Ramos (cell line): ENCODE data around the gene UNC119B.

Experiments
- in situ Hi-C: fragments of 300-500 bp; cut with MboI; formaldehyde crosslinking; loops from one replicate; pipeline ENCODE4 v1.14.3; 2022; ENCODE audit warnings: low sequenced_read_pairs; ENCODE audit not compliant: unreplicated experiment

UNC119B gene

DNA sequence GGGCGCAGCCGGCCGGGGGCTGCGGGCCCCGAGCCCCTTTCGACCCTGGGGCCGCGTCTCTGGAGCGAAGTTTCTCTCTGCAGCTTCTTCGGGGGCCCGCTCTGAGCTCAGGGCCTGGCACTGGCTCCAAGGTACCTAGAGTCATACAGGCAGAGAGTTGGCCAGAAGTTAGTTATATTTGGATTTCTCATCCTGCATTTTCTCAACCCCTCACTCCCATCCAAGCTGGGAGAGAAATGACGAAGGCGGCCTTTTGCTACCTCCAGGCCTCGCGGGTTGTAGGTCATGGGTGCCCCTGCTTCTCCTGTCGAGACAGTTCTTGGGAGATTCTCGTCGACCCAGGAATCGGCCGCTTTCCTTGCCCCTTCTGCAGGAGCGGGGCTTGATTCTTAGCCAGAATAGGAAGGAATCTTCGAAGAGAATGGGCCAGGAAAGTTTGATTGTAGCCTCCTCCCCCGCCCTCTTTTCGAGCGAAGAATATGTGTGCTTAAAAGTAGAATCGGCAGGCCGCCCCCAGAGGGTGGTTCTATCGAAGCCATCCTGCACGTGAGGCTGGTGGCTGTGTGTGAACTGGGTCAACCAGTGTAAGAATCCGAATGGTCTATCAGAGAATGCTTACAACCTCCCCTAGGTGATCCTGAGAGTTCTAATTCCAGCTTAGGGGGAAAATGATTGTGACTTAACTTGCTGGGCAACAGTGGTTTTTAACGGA, 22.5 kb upstream of the UNC119B start:
- in situ Hi-C loops, result no loop called here

GRCh38 chr12:120688527-120689071, 21.7 kb upstream of the UNC119B start:
- in situ Hi-C loops, result no loop called here

DNA sequence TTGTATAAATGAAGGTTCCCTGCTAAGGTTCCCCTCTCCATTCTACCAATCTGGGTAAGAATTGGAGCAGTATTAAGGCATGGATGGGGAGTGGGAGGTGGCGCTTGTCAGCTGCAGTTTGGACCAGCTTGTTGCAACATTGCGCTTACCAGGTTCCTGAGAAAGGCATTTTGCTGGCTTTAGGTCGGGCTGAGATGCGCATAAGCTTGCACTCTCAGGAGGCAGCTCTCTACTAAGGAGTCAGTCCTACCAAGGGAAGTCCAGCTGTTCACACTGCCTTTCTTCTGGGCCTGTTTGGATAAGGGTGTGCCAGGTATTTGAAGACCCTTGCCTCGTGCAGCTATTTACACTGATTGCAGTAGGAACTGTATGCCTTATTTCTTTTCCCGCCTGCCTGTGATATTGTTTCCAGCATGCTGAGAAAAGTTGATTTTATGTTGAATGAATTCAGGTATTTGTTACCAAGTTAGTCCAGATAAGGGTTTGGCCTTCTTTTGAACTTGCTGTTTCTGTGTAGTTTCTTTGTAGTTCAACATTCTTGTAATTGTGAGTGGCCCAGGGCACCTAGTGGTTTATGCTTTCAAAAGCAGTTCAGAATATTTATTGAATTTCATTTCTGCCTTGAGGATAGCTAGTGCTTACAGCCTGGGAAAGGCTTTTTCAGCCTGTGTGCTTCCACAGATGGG, 20.7 kb upstream of the UNC119B start:
- in situ Hi-C loops, result no loop called here

DNA sequence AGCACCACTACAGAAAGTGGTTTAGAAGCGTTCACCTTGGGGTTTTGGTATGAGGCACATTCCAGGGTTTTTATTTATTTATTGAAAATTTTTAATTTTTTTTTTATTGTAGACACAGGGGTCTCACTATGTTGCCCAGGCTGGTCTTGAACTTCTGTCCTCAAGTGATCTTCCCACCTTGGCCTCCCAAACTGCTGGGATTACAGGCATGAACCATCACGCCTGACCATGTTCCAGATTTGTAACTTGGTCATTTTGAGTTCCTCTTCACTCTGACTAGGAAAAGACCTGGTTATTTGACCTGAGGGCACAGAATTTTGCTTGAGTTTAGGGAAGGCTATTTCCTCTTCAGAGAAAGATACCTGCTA, 20.2 kb upstream of the UNC119B start:
- in situ Hi-C loops, result no loop called here

GRCh38 chr12:120690978-120691377, 19.3 kb upstream of the UNC119B start:
- in situ Hi-C loops, result no loop called here

DNA sequence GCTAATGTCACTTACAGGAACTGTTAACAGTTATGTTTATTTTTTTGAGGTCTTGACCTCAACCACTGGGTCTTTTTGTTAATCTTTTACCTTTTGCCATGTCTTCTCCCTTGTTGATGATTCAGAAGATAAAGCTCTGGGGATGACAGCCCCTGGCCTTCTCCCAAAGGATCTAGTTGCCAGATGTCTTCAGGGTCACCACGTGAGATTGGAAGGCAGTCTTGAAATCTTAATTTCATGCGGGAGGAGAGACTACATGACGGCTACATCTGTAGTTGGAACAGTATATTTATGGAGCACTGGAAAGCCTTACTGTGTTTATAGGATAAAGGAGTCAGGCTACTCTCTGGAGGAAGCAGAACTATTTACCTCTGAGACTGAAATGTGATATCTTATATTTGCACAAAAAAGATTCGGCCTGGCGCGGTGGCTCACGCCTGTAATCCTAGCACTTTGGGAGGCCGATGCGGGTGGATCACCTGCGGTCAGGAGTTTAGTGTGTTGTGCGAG, 17.7 kb upstream of the UNC119B start:
- in situ Hi-C loops, result no loop called here

DNA sequence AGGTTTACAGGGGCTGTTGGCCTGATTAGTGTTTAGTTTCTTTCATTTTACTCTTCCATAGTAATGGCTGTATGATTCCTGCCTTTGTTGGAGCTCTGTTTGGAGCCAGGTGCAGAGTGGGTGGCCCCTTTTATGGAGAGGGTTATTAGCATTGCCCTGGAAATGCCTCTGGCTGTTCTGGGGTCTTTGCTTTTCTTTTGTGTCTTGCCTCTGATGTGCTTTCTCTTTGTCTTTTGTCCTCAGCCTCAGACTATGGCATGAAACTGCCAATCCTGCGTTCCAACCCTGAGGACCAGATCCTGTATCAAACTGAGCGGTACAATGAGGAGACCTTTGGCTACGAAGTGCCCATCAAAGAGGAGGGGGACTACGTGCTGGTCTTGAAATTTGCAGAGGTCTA, 16.4 kb upstream of the UNC119B start:
- in situ Hi-C loops, result no loop called here

DNA sequence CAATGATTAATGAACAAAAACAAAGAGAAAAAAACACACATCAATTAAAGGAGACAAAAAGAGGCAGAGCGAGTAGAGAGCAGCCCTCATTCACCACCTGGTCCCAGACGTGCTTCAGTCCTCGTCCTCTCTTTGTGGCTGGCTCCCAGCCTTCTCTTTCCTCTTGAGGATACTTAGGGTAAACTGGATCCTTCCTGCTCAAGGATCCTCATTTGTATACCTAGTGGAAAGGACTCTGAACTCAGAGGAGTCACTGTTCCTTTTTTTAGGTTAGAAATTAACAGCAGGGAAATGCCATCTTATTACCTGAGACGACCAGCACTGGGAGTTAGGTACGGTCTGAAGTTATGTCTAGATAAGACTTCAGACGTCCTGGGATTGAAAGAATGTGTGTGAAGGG, 13.6 kb upstream of the UNC119B start:
- in situ Hi-C loops, result no loop called here

DNA sequence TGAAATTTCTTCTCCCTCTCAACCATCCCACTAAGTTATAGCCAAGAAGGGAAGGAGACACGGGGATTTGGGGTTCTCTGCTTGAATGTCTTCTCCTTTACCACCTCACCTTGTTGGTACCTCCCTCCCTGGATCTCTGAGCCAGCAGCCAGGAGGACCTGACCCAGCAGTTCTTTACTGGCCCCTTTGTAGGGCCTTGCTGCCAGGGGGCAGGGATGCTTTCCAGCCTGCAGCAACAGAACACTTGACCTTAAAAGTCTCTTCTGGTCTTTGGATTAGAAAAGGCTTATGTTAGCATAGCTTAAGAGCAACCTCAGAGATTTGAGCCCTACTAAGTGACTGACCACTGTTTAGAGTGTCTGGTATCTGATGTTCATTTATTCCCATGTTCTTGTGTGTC, 12.9 kb upstream of the UNC119B start:
- in situ Hi-C loops, result no loop called here

DNA sequence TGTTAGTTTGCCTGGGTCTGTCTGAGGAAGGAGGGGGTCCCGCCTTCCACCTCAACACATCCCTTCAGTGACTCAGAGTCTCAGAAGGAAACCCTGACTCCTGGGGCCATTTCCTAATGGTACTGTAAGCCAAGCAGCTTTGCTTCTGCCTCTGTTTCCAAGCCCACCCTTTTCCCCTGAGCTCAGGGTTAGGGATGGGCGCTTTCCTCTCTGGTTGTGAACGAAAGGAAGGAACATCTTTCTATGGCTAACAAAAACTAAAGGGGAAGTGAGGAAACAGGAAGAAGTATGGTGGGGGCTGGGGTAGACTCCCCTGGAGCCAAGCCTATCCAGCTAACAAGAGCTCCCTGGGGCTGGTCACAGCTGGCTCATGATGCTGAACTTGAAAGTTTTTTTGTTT, 11.6 kb upstream of the UNC119B start:
- in situ Hi-C loops, result no loop called here

DNA sequence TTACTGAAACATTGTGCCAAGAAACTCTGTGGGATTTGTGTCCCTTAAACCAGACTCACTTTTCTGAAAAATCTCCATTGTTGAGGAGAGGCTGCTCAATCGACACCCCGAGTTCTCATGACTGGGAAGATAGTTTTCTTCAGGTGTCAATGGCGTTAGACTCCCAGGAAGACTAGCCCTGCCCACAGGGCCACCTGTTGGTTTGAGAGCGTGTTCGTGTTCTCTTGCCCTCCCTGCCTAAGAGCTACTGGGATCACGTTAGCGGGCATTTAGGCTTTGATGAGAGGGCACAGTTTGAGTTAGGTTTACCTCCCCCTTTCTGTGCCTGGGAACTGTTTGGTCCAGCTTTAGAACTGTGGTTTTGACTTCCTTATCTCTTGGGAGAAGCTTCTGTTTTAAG, 10.7 kb upstream of the UNC119B start:
- in situ Hi-C loops, result no loop called here

DNA sequence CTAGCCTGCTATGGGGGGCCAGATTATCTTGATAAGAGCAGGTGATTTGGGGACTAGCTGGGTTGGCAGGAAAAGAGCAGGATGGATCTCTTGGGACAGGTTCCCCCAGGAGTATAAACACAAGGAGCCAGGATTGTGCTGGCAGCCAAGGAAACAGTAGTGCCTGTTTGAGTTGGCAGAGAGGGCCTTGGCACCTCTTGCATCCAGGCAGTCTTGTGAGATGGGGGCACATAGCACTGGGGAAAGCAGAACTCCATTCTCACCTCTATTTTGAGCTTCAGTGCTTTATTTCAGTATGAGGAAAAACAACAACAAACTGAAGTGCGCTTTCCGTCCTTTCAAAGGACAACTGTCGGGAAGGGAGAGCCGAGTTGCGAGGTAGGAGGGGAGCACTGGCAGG, 9.4 kb upstream of the UNC119B start:
- in situ Hi-C loops, result no loop called here

GRCh38 chr12:120702637-120703036, 7.6 kb upstream of the UNC119B start:
- in situ Hi-C loops, result no loop called here

DNA sequence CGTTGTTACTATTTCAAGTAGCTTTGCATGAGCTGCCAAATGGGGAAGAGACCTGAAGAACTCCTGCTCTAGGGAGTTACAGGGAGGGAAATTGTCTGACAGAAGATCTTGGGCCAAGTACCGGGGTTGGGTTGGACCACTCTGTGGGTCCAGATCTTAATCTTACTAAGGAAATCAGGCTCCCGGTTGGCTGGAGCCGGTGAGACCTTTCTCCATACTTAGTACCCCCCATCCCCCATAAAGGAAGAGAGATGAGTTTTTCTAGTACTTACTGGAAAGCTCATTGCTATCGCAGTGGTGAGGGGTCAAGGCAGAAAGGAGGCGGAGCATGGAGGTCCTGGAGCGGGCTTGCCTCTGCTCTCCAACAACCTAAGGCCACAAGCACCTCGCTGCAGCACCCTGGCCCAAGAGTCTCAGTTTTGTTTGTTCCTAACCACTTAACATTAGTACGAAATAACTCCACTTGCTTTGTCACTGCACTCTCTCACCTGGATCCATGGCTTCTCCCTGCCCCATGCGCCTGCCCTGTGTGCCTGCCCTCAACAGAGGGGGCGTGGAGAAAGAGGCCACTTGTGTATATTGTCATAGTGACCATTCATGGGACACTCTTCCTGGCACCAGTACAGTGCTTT, 6.8 kb upstream of the UNC119B start:
- in situ Hi-C loops, result no loop called here

DNA sequence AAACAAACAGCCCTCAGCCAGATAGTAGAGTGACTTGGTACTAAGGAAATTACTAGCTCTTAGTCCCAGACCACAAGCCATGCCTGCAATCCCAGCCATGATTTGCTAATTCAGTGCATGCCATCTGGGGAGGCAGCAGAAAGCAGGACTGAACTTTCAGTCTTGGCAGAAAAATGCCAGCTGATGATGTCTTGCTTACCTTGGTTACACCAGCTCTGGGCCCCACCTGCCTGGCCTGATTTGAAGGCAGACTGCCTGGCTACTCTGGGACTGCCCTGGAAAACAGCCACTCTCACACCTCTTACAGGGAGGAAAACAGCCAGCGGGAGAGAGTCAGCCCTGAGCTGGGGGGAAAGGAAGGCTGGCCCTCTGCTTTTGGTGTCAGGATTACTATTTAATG, 4.6 kb upstream of the UNC119B start:
- in situ Hi-C loops, result no loop called here

DNA sequence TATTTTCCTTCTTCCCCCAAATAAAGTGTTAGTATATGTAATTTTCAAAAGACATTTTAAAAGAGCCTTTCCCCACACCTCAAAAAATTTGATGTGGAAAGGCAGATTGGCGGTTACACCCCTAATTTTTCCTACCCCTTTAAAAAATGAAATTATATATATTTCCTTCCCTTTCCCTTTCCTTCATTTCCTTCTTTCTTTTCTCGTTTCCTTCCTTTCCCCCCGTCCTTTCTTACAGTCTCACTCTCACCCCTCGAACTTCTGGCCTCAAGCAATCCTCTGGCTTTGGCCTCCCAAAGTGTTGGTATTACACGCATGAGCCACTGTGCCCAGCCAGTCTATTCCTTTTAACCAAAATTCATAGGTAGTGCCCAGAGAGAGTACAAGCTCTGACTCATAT, 4.2 kb upstream of the UNC119B start:
- in situ Hi-C loops, result no loop called here

GRCh38 chr12:120708651-120709050, 1.6 kb upstream of the UNC119B start:
- in situ Hi-C loops, result no loop called here

GRCh38 chr12:120710805-120711296, 593 bp downstream of the UNC119B start:
- in situ Hi-C loops, result loop anchor here (5.0 to 10.0 kb wide), 2 partner anchors 64 to 126 kb away; partner anchors contain the start of gene POP5

GRCh38 chr12:120711411-120711810, 1.2 kb downstream of the UNC119B start:
- in situ Hi-C loops, result loop anchor here (5.0 to 10.0 kb wide), 2 partner anchors 64 to 127 kb away; partner anchors contain the start of gene POP5

- in situ Hi-C loops, result loop anchor here (5.0 to 10.0 kb wide), 2 partner anchors 65 to 128 kb away; partner anchors contain the start of gene POP5
These were observed 2.4 kb downstream of the UNC119B start for GRCh38 chr12:120712610-120713009.
